Astrocyte of the cerebellum (primary cell): ENCODE results near the gene ALOX5AP.

ENCODE experiments used
- DNase-seq: peaks from one replicate; pipeline ENCODE4 v3.0.0-alpha.2; 2011; ENCODE audit warnings: low read depth
- H3K4me3 ChIP-seq: 2 replicates; pipeline ENCODE4 v1.5.1; 2011; ENCODE audit warnings: mild to moderate bottlenecking, low read depth, low read length, moderate library complexity
- in situ Hi-C: cut with HindIII; loops from 2 replicates; pipeline ENCODE4 v1.10.0; 2017; ENCODE audit warnings: low sequenced_read_pairs
- TF ChIP-seq, protein P1 (sequence below): IDR thresholded peaks from 2 replicates; pipeline ENCODE4 v1.5.1; 2012; ENCODE audit warnings: low read length, low read depth, moderate library complexity, mild to moderate bottlenecking; ENCODE audit errors: missing control alignments

The ALOX5AP gene

DNA sequence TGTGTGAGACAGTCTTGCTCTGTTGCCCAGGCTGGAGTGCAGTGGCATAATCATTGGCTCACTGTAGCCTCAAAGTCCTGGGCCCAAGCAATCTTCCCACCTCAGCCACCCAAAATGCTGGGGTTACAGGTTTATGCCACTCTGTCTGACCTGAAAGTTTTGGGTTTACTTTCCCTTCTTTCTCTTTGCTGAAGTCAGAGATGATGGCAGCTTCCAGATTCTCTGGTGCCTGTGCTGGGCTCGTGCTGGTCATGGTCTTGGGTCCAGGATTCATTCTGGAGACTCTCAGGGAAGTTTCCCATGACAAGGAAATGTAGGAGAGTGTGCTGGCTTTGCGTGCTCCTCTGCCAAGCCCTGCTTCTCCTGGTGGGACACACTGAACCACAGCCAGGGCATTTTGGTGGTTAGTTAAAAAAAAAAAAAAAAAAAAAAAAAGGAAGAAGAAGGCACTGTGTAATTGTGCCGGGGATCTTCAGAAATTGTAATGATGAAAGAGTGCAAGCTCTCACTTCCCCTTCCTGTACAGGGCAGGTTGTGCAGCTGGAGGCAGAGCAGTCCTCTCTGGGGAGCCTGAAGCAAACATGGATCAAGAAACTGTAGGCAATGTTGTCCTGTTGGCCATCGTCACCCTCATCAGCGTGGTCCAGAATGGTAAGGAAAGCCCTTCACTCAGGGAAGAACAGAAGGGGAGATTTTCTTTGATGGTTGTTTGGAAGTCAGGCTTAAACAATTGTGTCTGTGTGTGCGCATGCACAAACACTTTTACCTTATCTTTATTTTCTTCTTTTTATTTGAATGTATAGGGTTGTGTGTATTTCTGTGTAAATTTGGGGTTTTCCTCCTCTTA, at the start of gene ALOX5AP:
TSS of gene ALOX5AP (plus strand) at position 519 of the 847 bp plus-strand sequence. CDS start at position 582, 63 bp downstream.
- TF ChIP-seq, protein P1, sequence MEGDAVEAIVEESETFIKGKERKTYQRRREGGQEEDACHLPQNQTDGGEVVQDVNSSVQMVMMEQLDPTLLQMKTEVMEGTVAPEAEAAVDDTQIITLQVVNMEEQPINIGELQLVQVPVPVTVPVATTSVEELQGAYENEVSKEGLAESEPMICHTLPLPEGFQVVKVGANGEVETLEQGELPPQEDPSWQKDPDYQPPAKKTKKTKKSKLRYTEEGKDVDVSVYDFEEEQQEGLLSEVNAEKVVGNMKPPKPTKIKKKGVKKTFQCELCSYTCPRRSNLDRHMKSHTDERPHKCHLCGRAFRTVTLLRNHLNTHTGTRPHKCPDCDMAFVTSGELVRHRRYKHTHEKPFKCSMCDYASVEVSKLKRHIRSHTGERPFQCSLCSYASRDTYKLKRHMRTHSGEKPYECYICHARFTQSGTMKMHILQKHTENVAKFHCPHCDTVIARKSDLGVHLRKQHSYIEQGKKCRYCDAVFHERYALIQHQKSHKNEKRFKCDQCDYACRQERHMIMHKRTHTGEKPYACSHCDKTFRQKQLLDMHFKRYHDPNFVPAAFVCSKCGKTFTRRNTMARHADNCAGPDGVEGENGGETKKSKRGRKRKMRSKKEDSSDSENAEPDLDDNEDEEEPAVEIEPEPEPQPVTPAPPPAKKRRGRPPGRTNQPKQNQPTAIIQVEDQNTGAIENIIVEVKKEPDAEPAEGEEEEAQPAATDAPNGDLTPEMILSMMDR: no peak
- in situ Hi-C loops: loop anchor here (5.0 kb wide), 1 partner anchor 62 kb away; no protein-coding TSS in a partner anchor
- DNase-seq: no peak
- no peak within 1 kb of the TSS for H3K4me3 ChIP-seq

DNA sequence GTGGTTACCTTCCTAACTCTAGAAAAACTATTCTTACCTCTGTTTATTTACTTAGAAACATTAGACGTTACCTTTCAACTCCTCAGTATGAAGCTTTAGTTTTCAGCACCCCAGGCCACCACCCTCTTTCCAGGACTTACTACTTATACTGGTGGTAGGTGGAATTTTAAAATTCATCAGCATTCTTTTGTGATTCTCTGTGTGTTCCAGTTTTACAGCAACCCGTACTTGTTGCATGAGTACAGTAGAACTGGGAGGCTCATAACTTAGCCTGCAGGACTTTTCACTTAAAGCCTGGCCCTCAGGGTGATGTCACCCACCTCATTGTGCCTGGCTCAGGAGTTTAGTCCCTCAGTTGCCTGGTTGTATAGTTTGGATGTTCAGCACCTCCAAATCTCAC, 49.4 kb upstream of the ALOX5AP start:
- no peak for DNase-seq
- in situ Hi-C loops: no loop called here
- no peak overlapping the region for H3K4me3 ChIP-seq
- TF ChIP-seq, protein P1: no peak

DNA sequence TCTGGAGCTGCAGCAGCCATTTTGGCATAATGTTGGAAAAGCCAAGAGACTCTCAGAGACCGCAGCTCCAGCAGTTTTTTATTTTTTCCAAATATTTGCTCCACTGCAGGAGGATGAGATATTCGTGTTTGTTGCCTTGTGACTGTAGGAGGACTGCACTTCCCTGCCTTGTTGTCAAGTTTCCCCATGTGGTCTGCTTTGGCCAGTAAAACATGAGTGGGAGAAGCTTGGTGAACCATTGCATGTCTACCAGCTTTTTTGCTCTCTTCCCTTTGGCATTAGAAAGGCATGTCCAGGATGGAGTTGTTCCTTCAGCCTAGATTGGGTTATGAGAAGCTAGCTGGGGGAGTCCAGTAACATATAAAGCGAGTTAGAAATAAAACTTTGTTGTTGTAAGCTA, 47.7 kb upstream of the ALOX5AP start:
- H3K4me3 ChIP-seq: no peak overlapping the region
- no peak for DNase-seq
- in situ Hi-C loops: no loop called here
- TF ChIP-seq, protein P1: no peak

DNA sequence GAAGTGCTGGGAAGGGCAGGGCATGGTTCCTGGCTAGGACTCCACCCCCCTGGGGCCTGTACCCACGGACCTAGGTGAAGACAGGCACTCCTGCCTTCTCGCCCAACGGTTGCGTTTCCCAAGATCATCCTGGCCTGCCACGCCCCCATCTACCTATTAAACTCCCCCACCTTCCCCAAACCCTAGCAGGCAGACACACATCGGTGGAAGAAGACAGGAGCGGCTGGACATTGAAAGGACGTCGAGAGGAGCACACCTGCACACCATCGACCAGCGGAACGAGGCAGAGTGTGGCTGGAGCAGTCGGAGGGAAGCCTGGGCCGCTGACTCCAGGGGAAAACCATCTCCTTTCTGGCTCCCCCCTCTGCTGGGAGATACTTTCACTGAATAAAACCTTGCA, 45.6 kb upstream of the ALOX5AP start:
- DNase-seq: no peak
- in situ Hi-C loops: no loop called here
- no peak overlapping the region for H3K4me3 ChIP-seq
- TF ChIP-seq, protein P1: no peak

DNA sequence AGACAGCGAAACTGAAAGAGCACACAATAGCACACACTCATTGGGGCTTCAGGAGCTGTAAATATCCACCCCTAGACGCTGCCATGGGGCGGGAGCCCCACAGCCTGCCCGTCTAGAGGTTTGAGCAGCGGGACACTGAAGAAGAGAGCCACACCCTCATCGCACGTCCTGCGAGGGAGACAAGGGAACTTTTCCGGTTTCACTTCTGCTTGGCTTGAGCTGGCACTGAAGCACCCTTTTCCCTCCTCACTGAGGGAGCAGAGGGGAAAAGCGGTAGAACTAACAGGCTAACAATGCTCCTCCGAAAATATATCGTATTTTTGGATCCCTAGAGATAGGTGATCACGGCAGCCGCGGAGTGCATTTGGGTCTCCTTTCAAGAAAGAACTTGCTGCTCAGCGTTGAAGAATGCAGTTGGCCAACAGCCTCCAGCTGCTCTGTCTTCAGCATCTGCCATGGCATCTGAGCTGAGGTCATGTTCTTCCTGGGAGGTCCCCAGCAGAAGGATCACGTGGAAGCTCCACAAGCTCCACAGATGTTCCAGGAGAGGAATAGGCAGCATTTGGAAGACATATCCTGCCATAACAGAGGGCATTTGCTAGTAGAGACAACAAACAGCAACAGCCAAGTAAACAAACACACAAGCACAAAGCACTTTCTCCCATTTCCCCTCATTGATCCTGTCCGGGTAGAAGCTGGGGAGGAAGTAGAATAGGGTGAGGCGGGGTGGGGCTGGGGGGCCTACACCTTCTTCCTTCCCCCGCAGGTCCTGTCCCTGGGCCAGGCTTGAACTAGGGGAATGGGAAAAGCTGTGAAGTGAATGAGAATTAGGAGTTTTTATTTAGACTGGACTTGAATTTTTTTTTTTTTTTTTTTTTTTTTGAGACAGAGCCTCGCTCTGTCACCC, 44.8 kb upstream of the ALOX5AP start:
- H3K4me3 ChIP-seq: no peak overlapping the region
- TF ChIP-seq, protein P1: no peak
- in situ Hi-C loops: no loop called here
- peak; percentile 82 for DNase-seq

DNA sequence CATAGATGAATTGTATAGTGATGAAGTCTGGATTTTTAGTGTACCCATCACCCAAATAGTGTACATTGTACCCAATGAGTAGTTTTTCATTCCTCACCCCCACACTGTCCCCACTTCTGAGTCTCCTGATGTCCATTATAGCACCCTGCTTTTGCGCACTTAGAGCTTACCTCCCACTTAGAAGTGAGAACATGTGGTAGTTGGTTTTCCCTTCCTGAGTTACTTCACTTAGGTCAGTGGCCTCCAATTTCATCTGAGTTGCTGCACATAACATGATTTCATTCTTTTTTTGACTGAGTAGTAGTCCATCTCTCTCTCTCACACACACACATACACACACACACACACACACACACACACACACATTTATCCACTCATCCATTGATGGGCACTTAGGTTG, 43.2 kb upstream of the ALOX5AP start:
- TF ChIP-seq, protein P1: no peak
- in situ Hi-C loops: no loop called here
- H3K4me3 ChIP-seq: no peak overlapping the region
- no peak for DNase-seq
